GM13976 (cell line): ENCODE data around the gene FNDC10.

Source experiments
- DNase-seq: peaks from one replicate; pipeline ENCODE4 v3.0.0; 2012; ENCODE audit warnings: low spot score
- in situ Hi-C: fragments of 300-500 bp; cut with MboI; formaldehyde crosslinking; loops from one replicate; pipeline ENCODE4 v1.12.0; 2022; ENCODE audit warnings: low sequenced_read_pairs, mixed read lengths, inconsistent platforms; ENCODE audit not compliant: unreplicated experiment
- TF ChIP-seq, protein P1 (sequence below): IDR thresholded peaks from 2 replicates; pipeline ENCODE4 v1.5.1; 2012; ENCODE audit warnings: borderline replicate concordance, mild to moderate bottlenecking; ENCODE audit not compliant: insufficient read depth; ENCODE audit errors: extremely low read depth, missing control alignments, control extremely low read depth

FNDC10 gene

DNA sequence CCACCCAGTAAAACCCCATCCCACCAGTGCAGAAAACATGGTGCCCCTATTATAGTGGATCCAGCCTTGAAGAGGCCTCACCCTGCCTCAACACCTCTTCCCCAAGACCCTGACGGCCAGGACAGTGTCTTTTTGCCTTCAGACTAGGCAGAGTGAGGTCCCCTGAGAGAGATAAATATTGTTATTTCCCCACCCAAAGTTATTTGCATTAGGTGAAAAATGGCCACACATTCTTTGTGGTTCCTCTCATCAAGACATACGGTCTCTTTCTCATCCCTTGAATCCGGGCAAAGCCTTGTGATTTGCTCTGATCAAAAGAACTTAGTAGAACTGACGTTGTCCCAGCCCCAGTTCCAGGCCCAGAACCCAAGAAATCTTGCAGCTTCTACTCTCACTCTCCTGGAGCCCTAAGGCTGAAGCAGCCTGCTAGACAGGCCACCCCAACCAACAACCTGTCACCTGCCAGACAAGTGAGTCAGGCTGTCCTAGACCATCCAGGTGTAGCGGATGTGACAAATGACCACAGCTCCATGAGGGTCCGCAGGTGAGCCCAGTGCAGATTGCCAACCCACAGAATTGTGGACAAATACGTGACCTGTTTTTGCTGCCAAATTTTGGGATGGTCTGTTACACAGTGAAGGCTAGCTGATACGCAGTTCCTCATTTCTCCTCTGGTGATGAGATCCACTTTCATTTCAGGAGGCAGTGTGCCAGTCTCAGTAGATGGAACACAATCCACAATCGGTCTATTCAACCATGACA, 17.2 kb downstream of the FNDC10 start:
- no peak for DNase-seq
- in situ Hi-C loops, result no loop called here
- TF ChIP-seq, protein P1, sequence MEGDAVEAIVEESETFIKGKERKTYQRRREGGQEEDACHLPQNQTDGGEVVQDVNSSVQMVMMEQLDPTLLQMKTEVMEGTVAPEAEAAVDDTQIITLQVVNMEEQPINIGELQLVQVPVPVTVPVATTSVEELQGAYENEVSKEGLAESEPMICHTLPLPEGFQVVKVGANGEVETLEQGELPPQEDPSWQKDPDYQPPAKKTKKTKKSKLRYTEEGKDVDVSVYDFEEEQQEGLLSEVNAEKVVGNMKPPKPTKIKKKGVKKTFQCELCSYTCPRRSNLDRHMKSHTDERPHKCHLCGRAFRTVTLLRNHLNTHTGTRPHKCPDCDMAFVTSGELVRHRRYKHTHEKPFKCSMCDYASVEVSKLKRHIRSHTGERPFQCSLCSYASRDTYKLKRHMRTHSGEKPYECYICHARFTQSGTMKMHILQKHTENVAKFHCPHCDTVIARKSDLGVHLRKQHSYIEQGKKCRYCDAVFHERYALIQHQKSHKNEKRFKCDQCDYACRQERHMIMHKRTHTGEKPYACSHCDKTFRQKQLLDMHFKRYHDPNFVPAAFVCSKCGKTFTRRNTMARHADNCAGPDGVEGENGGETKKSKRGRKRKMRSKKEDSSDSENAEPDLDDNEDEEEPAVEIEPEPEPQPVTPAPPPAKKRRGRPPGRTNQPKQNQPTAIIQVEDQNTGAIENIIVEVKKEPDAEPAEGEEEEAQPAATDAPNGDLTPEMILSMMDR, result no peak

DNA sequence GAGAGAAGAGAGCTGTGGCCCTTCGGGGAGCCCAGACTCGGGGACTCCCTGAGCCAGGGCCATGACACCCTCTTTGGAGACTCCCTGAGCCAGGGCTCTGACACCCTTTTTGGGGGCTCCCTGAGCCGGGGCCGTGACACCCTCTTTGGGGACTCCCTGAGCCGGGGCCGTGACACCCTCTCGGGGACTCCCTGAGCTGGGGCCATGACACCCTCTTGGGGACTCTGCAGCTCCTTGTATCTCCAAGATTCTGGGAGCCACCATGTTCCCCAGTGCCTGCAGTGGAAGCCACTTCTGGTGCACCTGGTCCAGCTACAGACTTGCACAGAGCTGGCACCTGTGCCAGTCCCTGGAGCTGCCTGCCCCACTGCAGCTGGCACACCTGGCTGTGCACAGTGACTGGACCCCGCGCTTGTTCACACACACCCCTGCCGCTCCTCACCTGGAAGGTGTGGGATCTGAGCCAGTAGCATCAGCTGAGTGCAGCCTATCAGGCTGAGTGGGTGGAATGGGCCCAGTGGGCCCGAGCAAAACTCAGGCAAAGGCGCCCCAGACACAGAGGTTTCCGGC, 21.5 kb downstream of the FNDC10 start:
- TF ChIP-seq, protein P1, result no peak
- no peak for DNase-seq
- in situ Hi-C loops, result no loop called here

DNA sequence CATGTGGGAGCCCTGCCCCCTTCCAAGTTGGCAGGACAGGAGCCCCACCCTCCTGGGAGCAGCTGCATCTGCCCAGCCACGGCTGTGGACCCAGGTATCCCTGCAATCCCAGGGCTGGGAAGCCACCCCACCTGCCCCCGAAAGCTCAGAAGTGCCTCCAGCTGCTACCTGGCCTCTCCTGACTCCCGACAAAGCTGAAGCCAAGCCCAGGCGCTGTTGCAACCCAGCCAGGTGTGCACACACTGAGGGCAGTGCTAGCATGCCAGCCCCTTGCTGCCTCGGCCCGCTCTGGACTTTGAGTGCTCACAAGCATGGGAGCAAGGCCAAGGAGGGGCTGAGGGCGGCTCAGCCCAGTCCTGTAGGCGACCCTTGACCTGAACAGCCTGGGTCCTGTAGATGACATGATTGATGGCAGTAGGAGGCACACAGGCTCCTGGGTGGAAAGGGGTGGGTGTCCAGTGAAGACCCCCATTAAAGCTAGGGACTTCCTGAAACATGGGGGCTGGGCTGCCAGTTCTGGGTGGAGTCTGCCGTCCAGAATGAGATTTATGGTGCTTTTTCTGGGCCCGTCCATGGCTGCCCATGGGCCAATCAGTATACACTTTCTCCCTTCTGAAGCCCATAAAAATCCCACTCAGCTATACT, 22.4 kb downstream of the FNDC10 start:
- DNase-seq, result no peak
- in situ Hi-C loops, result no loop called here
- TF ChIP-seq, protein P1, result no peak

DNA sequence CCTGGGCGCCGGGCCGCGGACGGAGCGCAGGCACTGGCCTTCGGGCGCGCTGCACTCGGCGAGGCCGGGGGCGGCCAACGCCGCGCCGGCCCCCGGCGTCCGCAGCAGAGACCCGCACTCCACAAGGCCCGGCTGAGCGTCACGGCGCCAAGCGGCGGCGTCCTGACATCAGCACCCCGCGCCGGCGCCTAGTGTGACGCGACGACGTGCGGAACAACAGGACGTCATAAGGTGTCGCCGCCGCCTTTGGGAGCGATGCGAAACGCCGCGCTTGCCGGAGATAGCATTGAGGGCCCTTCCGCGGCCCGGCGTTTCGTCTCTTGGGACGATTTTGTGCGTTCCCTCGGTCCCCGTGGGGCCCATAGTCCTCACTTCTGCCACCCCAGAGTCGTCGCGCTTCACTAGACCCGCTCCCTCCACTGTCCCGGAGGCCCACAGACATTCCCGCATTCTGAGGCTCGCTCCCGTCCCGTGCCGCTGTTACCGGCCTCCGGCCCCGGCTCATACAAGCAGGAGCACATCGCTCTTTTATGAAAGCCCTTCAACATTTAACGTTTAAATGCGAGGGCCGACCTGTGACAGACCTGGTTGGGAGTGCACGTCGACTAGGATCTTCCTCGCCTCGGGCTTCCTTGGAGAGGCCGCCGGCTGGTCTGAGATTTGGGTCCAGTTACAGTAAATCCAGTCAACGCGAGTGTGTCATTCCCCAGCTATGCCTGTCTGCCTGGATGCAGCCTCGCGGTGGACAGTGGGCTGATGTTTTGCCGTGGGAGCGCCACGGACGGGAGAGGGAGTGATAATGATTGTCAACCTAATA, 25.0 kb downstream of the FNDC10 start, which contains the start of gene SSU72:
SSU72 (minus strand) TSS at position 143 of the 817 bp plus-strand sequence. CDS start 306 bp downstream, outside the sequence.
- TF ChIP-seq, protein P1, result no peak
- DNase-seq, result peak; percentile 98
- in situ Hi-C loops, result no loop called here

DNA sequence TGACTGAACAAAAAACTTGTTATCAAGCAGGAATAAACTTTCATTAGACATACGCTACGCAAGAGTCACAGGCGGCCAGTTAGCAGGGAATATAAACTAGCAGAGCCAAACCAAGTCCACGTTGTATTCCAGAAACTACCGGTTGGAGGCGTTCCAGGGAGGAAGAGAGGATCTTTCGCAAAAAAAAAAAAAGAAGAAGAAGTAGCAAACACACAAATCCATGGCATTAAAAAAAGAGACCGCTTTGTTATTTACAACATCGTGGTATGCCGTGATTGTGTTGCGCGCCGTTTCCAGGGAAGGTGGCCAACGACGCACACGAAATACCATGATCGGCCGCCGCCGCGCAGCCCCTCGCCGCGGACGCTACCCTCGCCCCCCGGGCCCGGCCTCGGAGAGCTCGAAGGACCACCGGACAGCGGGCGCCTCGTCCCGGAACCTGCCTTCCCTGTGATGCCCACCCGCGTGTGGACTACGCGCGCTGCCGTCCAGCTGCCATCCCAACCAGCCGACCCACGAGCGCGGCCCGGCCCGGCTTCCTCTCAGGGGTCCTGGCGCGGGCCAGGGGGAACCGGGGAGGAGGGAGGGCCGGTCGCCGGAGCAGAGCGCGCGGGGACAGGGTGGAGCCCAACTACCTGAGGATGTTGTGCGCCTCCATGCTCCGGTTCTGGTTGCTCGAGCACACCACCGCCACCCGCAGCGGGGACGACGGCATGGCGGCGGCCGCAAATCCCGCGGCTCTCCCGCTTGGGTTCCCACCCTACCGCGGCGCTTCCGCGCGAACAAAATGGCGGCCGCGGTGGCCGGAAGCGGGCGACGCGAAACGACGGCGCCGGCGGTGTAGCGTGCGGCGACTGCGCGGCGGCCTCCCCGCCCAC, 25.9 kb downstream of the FNDC10 start:
- TF ChIP-seq, protein P1, result peak; percentile 16
- peak; percentile 90 for DNase-seq
- in situ Hi-C loops, result no loop called here

DNA sequence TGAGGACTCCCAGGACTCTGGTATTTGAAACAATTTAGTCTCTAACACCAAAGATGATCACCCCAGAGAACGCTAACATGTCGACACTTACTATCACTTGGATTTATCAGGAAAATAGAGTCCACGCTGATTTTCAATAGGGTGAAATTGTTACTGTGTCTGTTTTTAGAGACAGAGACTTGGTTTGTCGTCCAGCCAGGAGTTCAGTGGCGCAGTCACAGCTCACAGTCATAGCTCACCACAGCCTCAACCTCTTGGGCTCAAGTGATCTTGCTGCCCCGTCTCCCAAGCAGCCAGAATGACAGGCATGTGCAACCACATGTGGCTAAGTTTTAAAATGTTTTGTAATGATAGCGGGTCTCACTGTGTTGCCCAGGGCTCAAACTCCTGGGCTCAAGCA, 30.6 kb downstream of the FNDC10 start:
- in situ Hi-C loops, result no loop called here
- no peak for DNase-seq
- TF ChIP-seq, protein P1, result no peak
